Uterus (tissue), 4 donors: ENCODE measurements around the gene PHACTR2. TPM values are rescaled to one million over a fixed set of nuclear protein-coding genes. Genes with fewer than 3 reads are reported as not detected.
"Not testable (repeated sequence)": the region's sequence is repeated elsewhere in the genome, so short reads cannot be mapped to it uniquely, and the experiment has no call there.

Source experiments
- DNase-seq, 2 donors: peaks; one replicate each; pipeline ENCODE4 v3.0.0-alpha.2; 2019 to 2020
- H3K27ac ChIP-seq, 2 donors: fragments of 200-600 bp; sonication (generic); 1 replicate in 1 of 2; 2 replicates in 1 of 2; pipeline ENCODE4 v1.5.1; 2016 to 2018
- H3K27me3 ChIP-seq, 2 donors: fragments of 200-600 bp; sonication (generic); one replicate each; pipeline ENCODE4 v1.5.1; 2018 to 2019; ENCODE audit warnings: control low read depth in 1 of 2
- H3K36me3 ChIP-seq, 2 donors: fragments of 200-600 bp; sonication (generic); one replicate each; pipeline ENCODE4 v1.5.1; 2019; ENCODE audit warnings: control low read depth in 1 of 2
- H3K4me1 ChIP-seq, 2 donors: fragments of 200-600 bp; sonication (generic); one replicate each; pipeline ENCODE4 v1.5.1; 2018 to 2019; ENCODE audit warnings: control low read depth in 1 of 2
- H3K4me3 ChIP-seq, 2 donors: fragments of 200-600 bp; sonication (generic); 1 replicate in 1 of 2; 2 replicates in 1 of 2; pipeline ENCODE4 v1.5.1; 2018 to 2019; ENCODE audit warnings: mild to moderate bottlenecking in 1 of 2
- H3K9me3 ChIP-seq, 2 donors: fragments of 200-600 bp; sonication (generic); one replicate each; pipeline ENCODE4 v1.5.1; 2019; ENCODE audit warnings: control low read depth in 1 of 2
- POLR2A ChIP-seq, 2 donors: fragments of 450-650 bp; IDR thresholded peaks; one replicate each; pipeline ENCODE4 v1.6.1; 2016; ENCODE audit warnings: antibody characterized with exemption in 2 of 2, mild to moderate bottlenecking in 1 of 2, moderate library complexity in 1 of 2
- intact Hi-C: fragments of 100-400 bp; cut with DNase I; formaldehyde crosslinking; loops from one replicate; pipeline ENCODE4 v1.15.1; 2023; ENCODE audit warnings: low total_unique reads
- total RNA-seq, 4 donors: library from RNA; depleted of rRNA in 3 of 4; stranded (reverse); fragments of >200 nt in 3 of 4; gene quantifications; one replicate each; pipeline versions ENCODE4 v1.1.0 to v1.2.4, GENCODE V29; 2014 to 2023
- TF ChIP-seq, protein P1 (sequence below), 4 experiments: fragments of 200-600 bp in 2 of 4; fragments of 450-650 bp in 2 of 4; sonication (generic) in 2 of 4; IDR thresholded peaks; one replicate each; pipeline ENCODE4 v1.5.1; 2016 to 2019; ENCODE audit warnings: antibody characterized with exemption in 4 of 4, mild to moderate bottlenecking in 2 of 4, moderate library complexity in 1 of 4
- donor health status: DM: yes; HTN: yes; CAD: no.

PHACTR2 gene
- total RNA-seq, 4 donors from 2014 or later, result 78.2 to 145 (median 90.1) TPM

DNA sequence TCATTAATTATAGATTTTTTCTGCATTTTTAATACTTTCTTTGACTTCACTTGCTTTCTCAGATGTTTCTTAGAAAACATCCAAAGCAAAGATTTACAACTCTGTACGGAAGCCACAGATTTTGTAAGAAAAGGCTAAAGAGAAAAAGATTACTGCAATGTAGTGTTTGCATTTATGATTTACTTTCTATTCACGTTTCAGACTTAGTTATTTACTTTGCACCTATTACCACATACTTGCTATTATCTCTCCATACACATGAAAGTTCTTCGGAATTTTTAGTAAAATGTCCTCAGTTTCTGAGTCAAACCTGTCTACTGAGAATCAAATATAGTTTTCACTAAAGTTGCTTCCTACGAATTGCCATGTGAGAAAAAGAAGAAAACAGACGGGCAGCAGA is 22.2 kb upstream of the PHACTR2 start:
- Histone ChIP-seq H3K9me3 (no peaks in the 10 kb centered on the region), H3K4me3 (no peak overlapping the region)
- intact Hi-C loops, result no loop called here

DNA sequence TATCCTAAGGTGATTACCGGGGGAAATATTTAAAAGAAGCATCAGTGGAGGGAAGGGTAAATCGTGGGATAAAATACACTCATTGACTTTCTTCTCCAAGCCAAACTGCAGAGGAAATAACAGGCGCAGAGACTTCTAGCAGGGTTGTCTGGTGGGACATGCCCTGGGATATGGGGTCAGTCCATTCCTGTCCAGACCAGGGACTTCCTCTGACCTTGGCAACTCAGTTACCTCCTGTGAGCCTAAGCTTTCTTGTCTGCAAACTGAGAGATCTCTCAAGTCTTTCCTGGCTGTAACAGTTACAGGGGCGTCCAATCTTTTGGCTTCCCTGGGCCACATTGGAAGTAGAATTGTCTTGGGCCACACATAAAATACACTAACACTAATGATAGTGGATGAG is 21.7 kb upstream of the PHACTR2 start:
- Histone ChIP-seq H3K9me3 (no peaks in the 10 kb centered on the region), H3K4me1 (no peaks in the 10 kb centered on the region), H3K27ac (no peak overlapping the region), H3K4me3 (no peak overlapping the region), H3K27me3 (no peaks in the 10 kb centered on the region), H3K36me3 (no peaks in the 10 kb centered on the region)
- TF ChIP-seq, protein P1, sequence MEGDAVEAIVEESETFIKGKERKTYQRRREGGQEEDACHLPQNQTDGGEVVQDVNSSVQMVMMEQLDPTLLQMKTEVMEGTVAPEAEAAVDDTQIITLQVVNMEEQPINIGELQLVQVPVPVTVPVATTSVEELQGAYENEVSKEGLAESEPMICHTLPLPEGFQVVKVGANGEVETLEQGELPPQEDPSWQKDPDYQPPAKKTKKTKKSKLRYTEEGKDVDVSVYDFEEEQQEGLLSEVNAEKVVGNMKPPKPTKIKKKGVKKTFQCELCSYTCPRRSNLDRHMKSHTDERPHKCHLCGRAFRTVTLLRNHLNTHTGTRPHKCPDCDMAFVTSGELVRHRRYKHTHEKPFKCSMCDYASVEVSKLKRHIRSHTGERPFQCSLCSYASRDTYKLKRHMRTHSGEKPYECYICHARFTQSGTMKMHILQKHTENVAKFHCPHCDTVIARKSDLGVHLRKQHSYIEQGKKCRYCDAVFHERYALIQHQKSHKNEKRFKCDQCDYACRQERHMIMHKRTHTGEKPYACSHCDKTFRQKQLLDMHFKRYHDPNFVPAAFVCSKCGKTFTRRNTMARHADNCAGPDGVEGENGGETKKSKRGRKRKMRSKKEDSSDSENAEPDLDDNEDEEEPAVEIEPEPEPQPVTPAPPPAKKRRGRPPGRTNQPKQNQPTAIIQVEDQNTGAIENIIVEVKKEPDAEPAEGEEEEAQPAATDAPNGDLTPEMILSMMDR (IDR thresholded peaks at IDR 0.05), result no peak
- TF ChIP-seq POLR2A (IDR thresholded peaks at IDR 0.05), result no peak
- DNase-seq, result no peak
- intact Hi-C loops, result no loop called here

More for the DNA sequence above, 22.2 kb upstream of the PHACTR2 start:
- Histone ChIP-seq H3K27me3 (no peaks in the 10 kb centered on the region), H3K36me3 (no peaks in the 10 kb centered on the region), H3K27ac (no peak overlapping the region), H3K4me1 (no peaks in the 10 kb centered on the region)
- no peak for TF ChIP-seq POLR2A (IDR thresholded peaks at IDR 0.05)
- no peak for DNase-seq

DNA sequence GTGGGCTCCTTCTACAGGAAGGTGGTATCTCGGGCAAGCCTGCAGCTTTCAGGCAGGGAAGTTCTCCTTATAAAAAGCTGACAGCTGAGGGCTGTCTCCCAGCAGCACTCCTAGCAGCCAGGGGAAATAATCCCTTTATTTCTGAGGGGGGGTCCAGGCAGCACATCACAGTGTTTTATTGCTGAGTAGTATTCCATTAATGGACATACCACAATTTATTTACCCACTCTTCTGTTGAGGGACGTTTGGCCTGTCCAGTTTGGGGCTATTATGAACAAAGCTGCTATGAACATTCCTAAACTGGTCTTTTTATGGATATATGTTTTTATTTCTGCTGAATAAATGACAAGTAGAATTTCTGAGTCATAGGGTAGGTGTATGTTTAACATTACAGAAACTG is 20.0 kb upstream of the PHACTR2 start:
- H3K36me3 ChIP-seq, result no peaks in the 10 kb centered on the region
- intact Hi-C loops, result no loop called here

DNA sequence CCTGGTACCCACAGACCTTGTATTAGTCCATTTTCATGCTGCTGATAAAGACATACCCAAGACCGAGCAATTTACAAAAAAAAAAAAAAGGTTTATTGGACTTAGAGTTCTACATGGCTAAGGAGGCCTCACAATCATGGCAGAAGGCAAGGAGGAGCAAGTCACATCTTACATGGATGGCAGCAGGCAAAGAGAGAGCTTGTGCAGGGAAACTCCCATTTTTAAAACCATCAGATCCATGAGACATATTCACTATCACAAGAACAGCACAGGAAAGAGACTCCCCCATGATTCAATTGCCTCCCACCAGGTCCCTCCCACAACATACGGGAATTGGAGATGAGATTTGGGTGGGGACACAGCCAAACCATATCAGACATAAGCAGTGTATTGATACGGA is 17.6 kb upstream of the PHACTR2 start:
- H3K9me3 ChIP-seq, H3K36me3 ChIP-seq, H3K27ac ChIP-seq, H3K4me1 ChIP-seq, H3K27me3 ChIP-seq, H3K4me3 ChIP-seq, DNase-seq, intact Hi-C loops: not testable (repeated sequence)

More for the DNA sequence above, 20.0 kb upstream of the PHACTR2 start:
- no peaks in the 10 kb centered on the region for H3K27me3 ChIP-seq
- no peak for DNase-seq
- H3K27ac ChIP-seq, result no peak overlapping the region
- H3K4me3 ChIP-seq, result no peak overlapping the region
- no peaks in the 10 kb centered on the region for H3K4me1 ChIP-seq
- TF ChIP-seq POLR2A (IDR thresholded peaks at IDR 0.05), result no peak
- TF ChIP-seq, protein P1 (IDR thresholded peaks at IDR 0.05), result no peak
- no peaks in the 10 kb centered on the region for H3K9me3 ChIP-seq

DNA sequence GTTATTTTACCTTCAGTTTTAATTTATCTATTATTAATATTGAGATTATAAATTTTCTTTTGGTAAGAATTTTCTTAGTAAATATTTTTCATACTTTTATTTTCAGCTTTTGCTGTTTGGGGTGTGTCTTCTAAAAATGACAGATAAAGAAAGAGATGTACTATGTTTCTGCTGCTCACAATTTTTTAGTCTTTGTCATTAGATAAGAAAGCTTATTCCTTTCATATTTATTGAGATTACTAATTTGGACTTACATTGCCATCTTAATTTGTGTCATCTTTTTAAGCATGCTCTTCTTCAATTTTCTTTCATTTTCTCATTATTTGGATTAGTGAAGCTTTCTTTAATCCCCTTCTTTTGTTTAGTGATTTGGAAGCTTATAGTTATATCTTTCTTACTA is 13.6 kb upstream of the PHACTR2 start:
- DNase-seq, result no peak
- Histone ChIP-seq H3K4me3 (no peak overlapping the region), H3K9me3 (peaks cover 0 to 10% of the 10 kb centered on the region in 2 donors), H3K27me3 (no peaks in the 10 kb centered on the region), H3K36me3 (no peaks in the 10 kb centered on the region), H3K27ac (no peak overlapping the region), H3K4me1 (no peaks in the 10 kb centered on the region)
- intact Hi-C loops, result no loop called here
- TF ChIP-seq POLR2A (IDR thresholded peaks at IDR 0.05), result no peak
- TF ChIP-seq, protein P1 (IDR thresholded peaks at IDR 0.05), result no peak

DNA sequence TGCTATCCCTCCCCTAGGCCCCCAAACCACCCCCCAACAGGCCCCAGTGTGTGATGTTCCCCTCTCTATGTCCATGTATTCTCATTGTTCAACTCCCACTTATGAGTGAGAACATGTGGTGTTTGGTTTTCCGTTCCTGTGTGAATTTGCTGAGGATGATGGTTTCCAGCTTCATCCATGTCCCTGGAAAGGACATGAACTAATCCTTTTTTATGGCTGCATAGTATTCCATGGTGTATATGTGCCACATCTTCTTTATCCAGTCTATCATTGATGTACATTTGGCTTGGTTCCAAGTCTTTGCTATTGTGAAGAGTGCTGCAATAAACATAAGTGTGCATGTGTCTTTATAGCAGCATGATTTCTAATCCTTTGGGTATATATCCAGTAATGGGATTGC is 11.8 kb upstream of the PHACTR2 start:
- H3K4me3 ChIP-seq, DNase-seq, H3K27ac ChIP-seq, H3K27me3 ChIP-seq, H3K4me1 ChIP-seq, H3K36me3 ChIP-seq, intact Hi-C loops: not testable (repeated sequence)
- H3K9me3 ChIP-seq, result peaks cover 0 to 10% of the 10 kb centered on the region in 2 donors

DNA sequence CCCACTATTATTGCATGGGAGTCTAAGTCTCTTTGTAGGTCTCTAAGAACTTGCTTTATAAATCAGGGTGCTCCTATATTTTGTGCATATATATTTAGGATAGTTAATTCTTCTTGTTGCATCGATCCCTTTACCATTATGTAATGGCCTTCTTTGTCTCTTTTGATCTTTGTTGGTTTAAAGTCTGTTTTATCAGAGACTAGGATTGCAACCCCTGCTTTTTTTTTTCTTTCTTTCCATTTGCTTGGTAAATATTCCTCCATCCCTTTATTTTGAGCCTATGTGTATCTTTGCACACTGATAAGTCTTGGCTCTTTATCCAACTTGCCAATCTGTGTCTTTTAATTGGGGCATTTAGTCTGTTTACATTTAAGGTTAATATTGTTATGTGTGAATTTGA is 8.3 kb upstream of the PHACTR2 start:
- DNase-seq, H3K4me3 ChIP-seq, H3K4me1 ChIP-seq, intact Hi-C loops, H3K36me3 ChIP-seq, H3K27me3 ChIP-seq, H3K9me3 ChIP-seq, H3K27ac ChIP-seq: not testable (repeated sequence)
